ENCODE results near the gene TMC7.

TMC7 gene

GRCh38 chr16:19092653-19093410 lies 109.1 kb downstream of the TMC7 start:
- no peak for DNase-seq

- DNase-seq, result no peak
Measured at GRCh38 chr16:19093631-19094541, 110.2 kb downstream of the TMC7 start.

GRCh38 chr16:19094542-19095365 lies 111.0 kb downstream of the TMC7 start:
- no peak for DNase-seq

- peak in 1 of 2 experiments; percentile 33 for DNase-seq
Measured at GRCh38 chr16:19095654-19096053, 111.9 kb downstream of the TMC7 start.

- no peak for DNase-seq
Measured at GRCh38 chr16:19098173-19098572, 114.4 kb downstream of the TMC7 start.

- DNase-seq, result no peak
Measured at GRCh38 chr16:19102187-19102872, 118.6 kb downstream of the TMC7 start.

- DNase-seq, result no peak
Measured at GRCh38 chr16:19104607-19105006, 120.9 kb downstream of the TMC7 start.

GRCh38 chr16:19105131-19105530 lies 121.4 kb downstream of the TMC7 start:
- DNase-seq, result no peak

GRCh38 chr16:19105891-19106624 lies 122.3 kb downstream of the TMC7 start:
- DNase-seq, result no peak

GRCh38 chr16:19106625-19107020 lies 122.9 kb downstream of the TMC7 start:
- DNase-seq, result no peak

GRCh38 chr16:19108409-19109287 lies 124.9 kb downstream of the TMC7 start:
- no peak for DNase-seq

GRCh38 chr16:19109288-19109664 lies 125.5 kb downstream of the TMC7 start:
- DNase-seq, result no peak

GRCh38 chr16:19110537-19111360 lies 127.0 kb downstream of the TMC7 start:
- DNase-seq, result no peak

GRCh38 chr16:19112099-19112407 lies 128.3 kb downstream of the TMC7 start:
- no peak for DNase-seq
